HepG2 (cell line): ENCODE measurements around the gene ZDBF2. TPM values are rescaled to one million over a fixed set of nuclear protein-coding genes. Genes with fewer than 3 reads are reported as not detected.

Source experiments
- ATF3 ChIP-seq: sonication (generic); formaldehyde crosslinking; IDR thresholded peaks from 2 replicates; pipeline ENCODE4 v1.4.0; 2020; ENCODE audit warnings: missing genetic modification reagents
- BHLHE40 ChIP-seq: IDR thresholded peaks from 2 replicates; pipeline ENCODE4 v1.6.1; 2011; ENCODE audit warnings: low read length, improper control_type of control experiment
- CBX5 ChIP-seq: sonication (generic); formaldehyde crosslinking; IDR thresholded peaks from 2 replicates; pipeline ENCODE4 v1.4.0; 2020; ENCODE audit warnings: missing genetic modification reagents, borderline replicate concordance
- ELF1 ChIP-seq: sonication (generic); formaldehyde crosslinking; IDR thresholded peaks from 2 replicates; pipeline ENCODE4 v1.4.0; 2020; ENCODE audit warnings: missing genetic modification reagents
- ELF3 ChIP-seq: IDR thresholded peaks from 2 replicates; pipeline ENCODE4 v1.6.1; 2016; ENCODE audit warnings: missing genetic modification reagents, missing compliant biosample characterization
- GATA4 ChIP-seq: sonication (generic); IDR thresholded peaks from 2 replicates; pipeline ENCODE4 v1.6.1; 2016; ENCODE audit warnings: antibody characterized with exemption, low read depth, borderline replicate concordance
- GZF1 ChIP-seq: sonication (generic); formaldehyde crosslinking; IDR thresholded peaks from 2 replicates; pipeline ENCODE4 v1.5.1; 2020; ENCODE audit warnings: mild to moderate bottlenecking, missing genetic modification reagents
- KDM6A ChIP-seq: IDR thresholded peaks from 2 replicates; pipeline ENCODE4 v1.6.1; 2016; ENCODE audit warnings: low read depth
- NFIB ChIP-seq: sonication (generic); formaldehyde crosslinking; IDR thresholded peaks from 2 replicates; pipeline ENCODE4 v1.9.0; 2021; ENCODE audit warnings: missing genetic modification reagents, mild to moderate bottlenecking, borderline replicate concordance
- POGZ ChIP-seq: sonication (generic); formaldehyde crosslinking; IDR thresholded peaks from 2 replicates; pipeline ENCODE4 v1.4.0; 2020; ENCODE audit warnings: mild to moderate bottlenecking, missing genetic modification reagents
- POLR2G ChIP-seq: fragments of 200-400 bp; formaldehyde crosslinking; IDR thresholded peaks from 2 replicates; pipeline ENCODE4 v1.6.1; 2018; ENCODE audit warnings: mild to moderate bottlenecking, low read depth, low read length, moderate library complexity
- SP5 ChIP-seq: IDR thresholded peaks from 2 replicates; pipeline ENCODE4 v1.6.1; 2016; ENCODE audit warnings: low read depth, borderline replicate concordance
- TMF1 ChIP-seq: sonication (generic); formaldehyde crosslinking; IDR thresholded peaks from 2 replicates; pipeline ENCODE4 v1.8.1; 2022; ENCODE audit warnings: low read depth, missing genetic modification reagents
- TP53 ChIP-seq: sonication (generic); formaldehyde crosslinking; conservative IDR thresholded peaks from 2 replicates; pipeline ENCODE4 v1.4.0; 2020; ENCODE audit warnings: missing genetic modification reagents
- U2AF2 ChIP-seq: fragments of 200-400 bp; formaldehyde crosslinking; IDR thresholded peaks from 2 replicates; pipeline ENCODE4 v1.6.1; 2017; ENCODE audit warnings: low read depth, mild to moderate bottlenecking, low read length
- ZBTB40 ChIP-seq, 2 experiments: fragments of 450-650 bp in 1 of 2; sonication (generic) in 1 of 2; formaldehyde crosslinking in 1 of 2; IDR thresholded peaks; 2 replicates each; pipeline versions ENCODE4 v1.6.1 to v1.8.0; 2016 to 2022; ENCODE audit warnings: antibody characterized with exemption in 1 of 2, mild to moderate bottlenecking in 1 of 2, missing genetic modification reagents in 1 of 2
- ZFP90 ChIP-seq: sonication (generic); formaldehyde crosslinking; IDR thresholded peaks from 2 replicates; pipeline ENCODE4 v1.8.0; 2022; ENCODE audit warnings: missing genetic modification reagents, mild to moderate bottlenecking, inconsistent platforms, borderline replicate concordance
- ZNF20 ChIP-seq: sonication (generic); formaldehyde crosslinking; IDR thresholded peaks from 2 replicates; pipeline ENCODE4 v1.4.0; 2020; ENCODE audit warnings: mild to moderate bottlenecking, moderate library complexity, missing genetic modification reagents
- ZNF331 ChIP-seq: sonication (generic); formaldehyde crosslinking; IDR thresholded peaks from 2 replicates; pipeline ENCODE4 v1.4.0; 2020; ENCODE audit warnings: missing genetic modification reagents
- ZNF562 ChIP-seq: sonication (generic); formaldehyde crosslinking; IDR thresholded peaks from 2 replicates; pipeline ENCODE4 v1.8.0; 2022; ENCODE audit warnings: missing genetic modification reagents, borderline replicate concordance
- ZNF784 ChIP-seq: sonication (generic); formaldehyde crosslinking; IDR thresholded peaks from 2 replicates; pipeline ENCODE4 v1.5.1; 2020; ENCODE audit warnings: missing genetic modification reagents, mild to moderate bottlenecking, borderline replicate concordance
- polyA plus RNA-seq, 8 experiments: library from polyadenylated mRNA; depleted of rRNA in 3 of 8; stranded (reverse) in 7 of 8; unstranded in 1 of 8; fragments of >200 nt; fragmentation: Illumina TruSeq in 4 of 8; extraction: Trizol in 4 of 8; gene quantifications; 2 replicates each; pipeline versions ENCODE4 v1.2.1 to v1.2.3, GENCODE V29; 2011 to 2016; ENCODE audit warnings: low read depth in 4 of 8, missing spikeins in 1 of 8, mixed read lengths in 1 of 8; ENCODE audit not compliant: insufficient read depth in 1 of 8
- total RNA-seq, 5 experiments: library from RNA; depleted of rRNA; stranded (reverse); fragments of >200 nt; fragmentation: Illumina TruSeq; extraction: Trizol; gene quantifications; 2 replicates each; pipeline ENCODE4 v1.2.3, GENCODE V29; 2016; ENCODE audit warnings: low read depth in 1 of 5

The ZDBF2 gene
- total and polyA plus RNA-seq, 2 of the 13 experiments (the other 11 are each of a cell fraction or from before 2014, with no cell fraction given): 1.5 to 2.0 TPM

- TF ChIP-seq TP53: no peak
- no peak for TF ChIP-seq TMF1
- no peak for TF ChIP-seq ATF3 (CRISPR knock-in tag)
- TF ChIP-seq BHLHE40: no peak
- no peak for TF ChIP-seq GATA4
- TF ChIP-seq NFIB (CRISPR knock-in tag): no peak
- TF ChIP-seq POLR2G: no peak
- no peak for TF ChIP-seq CBX5 (CRISPR knock-in tag)
- TF ChIP-seq ZNF331 (CRISPR knock-in tag): no peak
- no peak for TF ChIP-seq ZBTB40 (IDR thresholded peaks at IDR 0.05)
- no peak for TF ChIP-seq ZBTB40 (CRISPR knock-in tag; IDR thresholded peaks at IDR 0.05)
- no peak for TF ChIP-seq SP5 (CRISPR knock-in tag)
- TF ChIP-seq GZF1 (CRISPR knock-in tag): no peak
- no peak for TF ChIP-seq U2AF2
- TF ChIP-seq ZFP90 (CRISPR knock-in tag): no peak
- TF ChIP-seq ZNF20 (CRISPR knock-in tag): no peak
- TF ChIP-seq ZNF784 (CRISPR knock-in tag): 0 out of 2 replicates have a peak, but pooled peaks have one; percentile 45
- TF ChIP-seq ZNF562 (CRISPR knock-in tag): no peak
- TF ChIP-seq POGZ: no peak
- TF ChIP-seq ELF3 (CRISPR knock-in tag): 0 out of 2 replicates have a peak, but pooled peaks have one; percentile 5
- no peak for TF ChIP-seq KDM6A (CRISPR knock-in tag)
- no peak for TF ChIP-seq ELF1 (CRISPR knock-in tag)
These were observed 1.0 kb downstream of the ZDBF2 start (continued) for GRCh38 chr2:206275312-206276055.
